Measurements from ENCODE around the gene CLN3. TPM values are rescaled to one million over a fixed set of nuclear protein-coding genes. Genes with fewer than 3 reads are reported as not detected.

Gene CLN3
- total and polyA plus RNA-seq, 2 of the 13 experiments (the other 11 are each of a cell fraction or from before 2014, with no cell fraction given), result 23.4 to 46.8 TPM

- TF ChIP-seq, protein P1, sequence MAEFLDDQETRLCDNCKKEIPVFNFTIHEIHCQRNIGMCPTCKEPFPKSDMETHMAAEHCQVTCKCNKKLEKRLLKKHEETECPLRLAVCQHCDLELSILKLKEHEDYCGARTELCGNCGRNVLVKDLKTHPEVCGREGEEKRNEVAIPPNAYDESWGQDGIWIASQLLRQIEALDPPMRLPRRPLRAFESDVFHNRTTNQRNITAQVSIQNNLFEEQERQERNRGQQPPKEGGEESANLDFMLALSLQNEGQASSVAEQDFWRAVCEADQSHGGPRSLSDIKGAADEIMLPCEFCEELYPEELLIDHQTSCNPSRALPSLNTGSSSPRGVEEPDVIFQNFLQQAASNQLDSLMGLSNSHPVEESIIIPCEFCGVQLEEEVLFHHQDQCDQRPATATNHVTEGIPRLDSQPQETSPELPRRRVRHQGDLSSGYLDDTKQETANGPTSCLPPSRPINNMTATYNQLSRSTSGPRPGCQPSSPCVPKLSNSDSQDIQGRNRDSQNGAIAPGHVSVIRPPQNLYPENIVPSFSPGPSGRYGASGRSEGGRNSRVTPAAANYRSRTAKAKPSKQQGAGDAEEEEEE (CRISPR knock-in tag; IDR thresholded peaks at IDR 0.05; ENCODE audit: borderline replicate concordance), result no peak
- TF ChIP-seq ZNF253 (CRISPR knock-in tag; IDR thresholded peaks at IDR 0.05; ENCODE audit: borderline replicate concordance) (no peak), ZNF547 (CRISPR knock-in tag; IDR thresholded peaks at IDR 0.05) (no peak), ZNF333 (CRISPR knock-in tag; IDR thresholded peaks at IDR 0.05; ENCODE audit: borderline replicate concordance) (no peak), HOXA5 (CRISPR knock-in tag; IDR thresholded peaks at IDR 0.05) (peak; percentile 87; the same call in 1 of the 2 replicates), NAIF1 (CRISPR knock-in tag; IDR thresholded peaks at IDR 0.05; ENCODE audit: borderline replicate concordance) (no peak), NBN (conservative IDR thresholded peaks at IDR 0.05) (no peak), ZNF776 (CRISPR knock-in tag; IDR thresholded peaks at IDR 0.05) (no peak), IKZF1 (IDR thresholded peaks at IDR 0.05) (no peak), SOX5 (CRISPR knock-in tag; IDR thresholded peaks at IDR 0.05; ENCODE audit: borderline replicate concordance) (peak; percentile 76), REPIN1 (CRISPR knock-in tag; IDR thresholded peaks at IDR 0.05; ENCODE audit: borderline replicate concordance, low read depth) (no peak; the same call in 1 of the 2 replicates), RBM22 (optimal IDR thresholded peaks at IDR 0.05; ENCODE audit: low read length) (no peak), ZNF160 (CRISPR knock-in tag; IDR thresholded peaks at IDR 0.05) (no peak), ZNF264 (CRISPR knock-in tag; IDR thresholded peaks at IDR 0.05) (peak; percentile 89), USF2 (IDR thresholded peaks at IDR 0.05; ENCODE audit: low read depth, low read length) (no peak), USF2 (CRISPR knock-in tag; IDR thresholded peaks at IDR 0.05; ENCODE audit: borderline replicate concordance) (no peak), ZNF124 (CRISPR knock-in tag; IDR thresholded peaks at IDR 0.05) (no peak), ZNF674 (CRISPR knock-in tag; IDR thresholded peaks at IDR 0.05; ENCODE audit: low read depth) (no peak), ELF1 (CRISPR knock-in tag; IDR thresholded peaks at IDR 0.05) (peak; percentile 60)
- TF ChIP-seq, protein P2, sequence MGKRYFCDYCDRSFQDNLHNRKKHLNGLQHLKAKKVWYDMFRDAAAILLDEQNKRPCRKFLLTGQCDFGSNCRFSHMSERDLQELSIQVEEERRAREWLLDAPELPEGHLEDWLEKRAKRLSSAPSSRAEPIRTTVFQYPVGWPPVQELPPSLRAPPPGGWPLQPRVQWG (CRISPR knock-in tag; IDR thresholded peaks at IDR 0.05; ENCODE audit: borderline replicate concordance, low read depth), result no peak
- TF ChIP-seq, protein P3, sequence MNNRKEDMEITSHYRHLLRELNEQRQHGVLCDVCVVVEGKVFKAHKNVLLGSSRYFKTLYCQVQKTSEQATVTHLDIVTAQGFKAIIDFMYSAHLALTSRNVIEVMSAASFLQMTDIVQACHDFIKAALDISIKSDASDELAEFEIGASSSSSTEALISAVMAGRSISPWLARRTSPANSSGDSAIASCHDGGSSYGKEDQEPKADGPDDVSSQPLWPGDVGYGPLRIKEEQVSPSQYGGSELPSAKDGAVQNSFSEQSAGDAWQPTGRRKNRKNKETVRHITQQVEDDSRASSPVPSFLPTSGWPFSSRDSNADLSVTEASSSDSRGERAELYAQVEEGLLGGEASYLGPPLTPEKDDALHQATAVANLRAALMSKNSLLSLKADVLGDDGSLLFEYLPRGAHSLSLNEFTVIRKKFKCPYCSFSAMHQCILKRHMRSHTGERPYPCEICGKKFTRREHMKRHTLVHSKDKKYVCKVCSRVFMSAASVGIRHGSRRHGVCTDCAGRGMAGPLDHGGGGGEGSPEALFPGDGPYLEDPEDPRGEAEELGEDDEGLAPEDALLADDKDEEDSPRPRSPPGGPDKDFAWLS (CRISPR knock-in tag; IDR thresholded peaks at IDR 0.05; ENCODE audit: borderline replicate concordance), result no peak
- TF ChIP-seq, protein P4, sequence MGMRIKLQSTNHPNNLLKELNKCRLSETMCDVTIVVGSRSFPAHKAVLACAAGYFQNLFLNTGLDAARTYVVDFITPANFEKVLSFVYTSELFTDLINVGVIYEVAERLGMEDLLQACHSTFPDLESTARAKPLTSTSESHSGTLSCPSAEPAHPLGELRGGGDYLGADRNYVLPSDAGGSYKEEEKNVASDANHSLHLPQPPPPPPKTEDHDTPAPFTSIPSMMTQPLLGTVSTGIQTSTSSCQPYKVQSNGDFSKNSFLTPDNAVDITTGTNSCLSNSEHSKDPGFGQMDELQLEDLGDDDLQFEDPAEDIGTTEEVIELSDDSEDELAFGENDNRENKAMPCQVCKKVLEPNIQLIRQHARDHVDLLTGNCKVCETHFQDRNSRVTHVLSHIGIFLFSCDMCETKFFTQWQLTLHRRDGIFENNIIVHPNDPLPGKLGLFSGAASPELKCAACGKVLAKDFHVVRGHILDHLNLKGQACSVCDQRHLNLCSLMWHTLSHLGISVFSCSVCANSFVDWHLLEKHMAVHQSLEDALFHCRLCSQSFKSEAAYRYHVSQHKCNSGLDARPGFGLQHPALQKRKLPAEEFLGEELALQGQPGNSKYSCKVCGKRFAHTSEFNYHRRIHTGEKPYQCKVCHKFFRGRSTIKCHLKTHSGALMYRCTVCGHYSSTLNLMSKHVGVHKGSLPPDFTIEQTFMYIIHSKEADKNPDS (CRISPR knock-in tag; IDR thresholded peaks at IDR 0.05), result no peak
Observed at GRCh38 chr16:28505489-28506137, 13.7 kb upstream of the CLN3 start (continued).

Measured in HepG2 (cell line).